Muscle layer of duodenum (tissue), 2 donors: ENCODE data around the gene PTDSS2.
"Not testable (repeated sequence)": the region's sequence is repeated elsewhere in the genome, so short reads cannot be mapped to it uniquely, and the experiment has no call there.

Source experiments
- H3K27ac ChIP-seq: one replicate; pipeline ENCODE4 v1.7.0; 2013; ENCODE audit warnings: mild to moderate bottlenecking, low read length
- H3K27me3 ChIP-seq: one replicate; pipeline ENCODE4 v1.7.0; 2013; ENCODE audit warnings: low read depth, mild to moderate bottlenecking, control low read depth, low read length
- H3K36me3 ChIP-seq, 2 donors: one replicate each; pipeline ENCODE4 v1.7.0; 2013; ENCODE audit warnings: low read length in 2 of 2, control low read depth in 1 of 2, mild to moderate bottlenecking in 1 of 2; ENCODE audit not compliant: insufficient read depth in 2 of 2, control insufficient read depth in 1 of 2
- H3K4me1 ChIP-seq, 2 donors: one replicate each; pipeline ENCODE4 v1.7.0; 2013; ENCODE audit warnings: low read length in 2 of 2, mild to moderate bottlenecking in 2 of 2, control low read depth in 1 of 2, moderate library complexity in 1 of 2; ENCODE audit not compliant: insufficient read depth in 2 of 2, control insufficient read depth in 1 of 2
- H3K4me3 ChIP-seq, 2 donors: one replicate each; pipeline ENCODE4 v1.7.0; 2013; ENCODE audit warnings: low read length in 2 of 2, low read depth in 1 of 2, mild to moderate bottlenecking in 1 of 2
- H3K9me3 ChIP-seq, 2 donors: one replicate each; pipeline ENCODE4 v1.7.0; 2013; ENCODE audit warnings: low read length in 2 of 2, control low read depth in 1 of 2, mild to moderate bottlenecking in 1 of 2; ENCODE audit not compliant: control insufficient read depth in 1 of 2
- donor health status: healthy.

The PTDSS2 gene

GRCh38 chr11:426851-427250, 23.2 kb upstream of the PTDSS2 start:
- Histone ChIP-seq H3K27me3 (no peaks in the 10 kb centered on the region), H3K4me3 (no peak overlapping the region)

GRCh38 chr11:428295-428694, 21.8 kb upstream of the PTDSS2 start:
- Histone ChIP-seq H3K27ac (no peak overlapping the region), H3K36me3 (no peaks in the 10 kb centered on the region), H3K4me1 (no peaks in the 10 kb centered on the region), H3K9me3 (no peaks in the 10 kb centered on the region), H3K4me3 (no peak overlapping the region), H3K27me3 (no peaks in the 10 kb centered on the region)

More at GRCh38 chr11:426851-427250, 23.2 kb upstream of the PTDSS2 start:
- Histone ChIP-seq H3K4me1 (no peaks in the 10 kb centered on the region), H3K9me3 (no peaks in the 10 kb centered on the region), H3K36me3 (no peaks in the 10 kb centered on the region), H3K27ac (no peak overlapping the region)

- Histone ChIP-seq H3K36me3 (no peaks in the 10 kb centered on the region), H3K27ac (no peak overlapping the region), H3K27me3 (no peaks in the 10 kb centered on the region), H3K4me3 (no peak overlapping the region), H3K4me1 (no peaks in the 10 kb centered on the region), H3K9me3 (no peaks in the 10 kb centered on the region)
These were observed 20.7 kb upstream of the PTDSS2 start for GRCh38 chr11:429391-429790.

- no peaks in the 10 kb centered on the region for H3K36me3 ChIP-seq
- no peak overlapping the region for H3K27ac ChIP-seq
- H3K27me3 ChIP-seq, result no peaks in the 10 kb centered on the region
- no peaks in the 10 kb centered on the region for H3K9me3 ChIP-seq
- H3K4me1 ChIP-seq, result no peaks in the 10 kb centered on the region
- no peak overlapping the region for H3K4me3 ChIP-seq
These were observed 20.1 kb upstream of the PTDSS2 start for GRCh38 chr11:429931-430456.

GRCh38 chr11:431921-432320, 18.2 kb upstream of the PTDSS2 start:
- Histone ChIP-seq H3K27me3 (no peaks in the 10 kb centered on the region), H3K9me3 (no peaks in the 10 kb centered on the region), H3K4me1 (no peaks in the 10 kb centered on the region), H3K4me3 (no peak overlapping the region), H3K27ac (no peak overlapping the region), H3K36me3 (no peaks in the 10 kb centered on the region)

- Histone ChIP-seq H3K4me3 (no peak overlapping the region), H3K4me1 (no peaks in the 10 kb centered on the region), H3K9me3 (no peaks in the 10 kb centered on the region), H3K27ac (no peak overlapping the region), H3K36me3 (no peaks in the 10 kb centered on the region), H3K27me3 (no peaks in the 10 kb centered on the region)
These were observed 17.5 kb upstream of the PTDSS2 start for GRCh38 chr11:432501-433100.

GRCh38 chr11:433111-433510, 17.0 kb upstream of the PTDSS2 start:
- H3K36me3 ChIP-seq, result no peaks in the 10 kb centered on the region
- no peaks in the 10 kb centered on the region for H3K4me1 ChIP-seq
- H3K9me3 ChIP-seq, result no peaks in the 10 kb centered on the region
- H3K27me3 ChIP-seq, result no peaks in the 10 kb centered on the region
- no peak overlapping the region for H3K27ac ChIP-seq
- no peak overlapping the region for H3K4me3 ChIP-seq

GRCh38 chr11:433641-434040, 16.4 kb upstream of the PTDSS2 start:
- Histone ChIP-seq H3K27ac (no peak overlapping the region), H3K9me3 (no peaks in the 10 kb centered on the region), H3K4me3 (no peak overlapping the region), H3K4me1 (no peaks in the 10 kb centered on the region), H3K27me3 (no peaks in the 10 kb centered on the region), H3K36me3 (no peaks in the 10 kb centered on the region)

GRCh38 chr11:434496-434895, 15.6 kb upstream of the PTDSS2 start:
- Histone ChIP-seq H3K4me1 (no peaks in the 10 kb centered on the region), H3K9me3 (no peaks in the 10 kb centered on the region), H3K27me3 (no peaks in the 10 kb centered on the region), H3K4me3 (no peak overlapping the region), H3K36me3 (no peaks in the 10 kb centered on the region), H3K27ac (no peak overlapping the region)

- H3K27me3 ChIP-seq, H3K36me3 ChIP-seq, H3K4me3 ChIP-seq, H3K4me1 ChIP-seq, H3K9me3 ChIP-seq, H3K27ac ChIP-seq: not testable (repeated sequence)
These were observed 14.9 kb upstream of the PTDSS2 start for GRCh38 chr11:434999-435740.

GRCh38 chr11:437228-437870, 12.7 kb upstream of the PTDSS2 start:
- H3K4me1 ChIP-seq, result no peaks in the 10 kb centered on the region
- no peaks in the 10 kb centered on the region for H3K9me3 ChIP-seq
- H3K27ac ChIP-seq, result no peak overlapping the region
- H3K36me3 ChIP-seq, result no peaks in the 10 kb centered on the region
- no peak overlapping the region for H3K4me3 ChIP-seq
- H3K27me3 ChIP-seq, result no peaks in the 10 kb centered on the region
